Measurements from ENCODE around the gene SMAGP. TPM values are rescaled to one million over a fixed set of nuclear protein-coding genes. Genes with fewer than 3 reads are reported as not detected.
"Not testable (repeated sequence)": the region's sequence is repeated elsewhere in the genome, so short reads cannot be mapped to it uniquely, and the experiment has no call there.

SMAGP gene
- total RNA-seq, 1 experiment from 2014 or later, result 11.6 TPM

DNA sequence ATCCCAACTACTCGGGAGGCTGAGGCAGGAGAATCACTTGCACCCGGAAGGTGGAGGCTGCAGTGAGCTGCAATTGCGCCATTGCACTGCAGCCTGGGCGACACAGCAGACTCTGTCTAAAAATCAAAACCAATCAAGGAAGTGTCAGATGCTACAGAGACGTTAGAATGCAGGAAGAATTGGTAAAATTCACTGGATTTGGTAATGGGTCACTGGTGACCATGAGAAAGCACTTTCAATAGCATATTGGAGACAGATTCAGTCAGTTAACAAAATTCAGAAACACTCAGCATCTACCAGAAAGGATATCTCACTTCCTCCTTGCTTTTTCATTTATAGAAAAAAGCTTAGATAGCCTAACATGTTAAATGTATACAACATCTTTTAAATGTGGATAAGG, 36.3 kb upstream of the SMAGP start:
- Mint-ChIP-seq H3K9me3 (no peaks in the 10 kb centered on the region), H3K4me3 (no peak overlapping the region), H3K36me3 (no peaks in the 10 kb centered on the region), H3K4me1 (peaks cover 3% of the 10 kb centered on the region; the same call in 1 of the 2 replicates), H3K27me3 (ENCODE audit: low read depth) (no peaks in the 10 kb centered on the region), H3K27ac (no peak overlapping the region)
- CTCF ChIA-PET, result no interaction called here
- POLR2A ChIA-PET, result no interaction called here
- TF ChIP-seq ESRRA (CRISPR knock-in tag; IDR thresholded peaks at IDR 0.05; ENCODE audit: borderline replicate concordance), result no peak
- no peak for TF ChIP-seq CREM (CRISPR knock-in tag; IDR thresholded peaks at IDR 0.05)
- TF ChIP-seq ZNF423 (CRISPR knock-in tag; IDR thresholded peaks at IDR 0.05), result no peak
- TF ChIP-seq RELA (CRISPR knock-in tag; IDR thresholded peaks at IDR 0.05; ENCODE audit: borderline replicate concordance), result no peak
- TF ChIP-seq, protein P1, sequence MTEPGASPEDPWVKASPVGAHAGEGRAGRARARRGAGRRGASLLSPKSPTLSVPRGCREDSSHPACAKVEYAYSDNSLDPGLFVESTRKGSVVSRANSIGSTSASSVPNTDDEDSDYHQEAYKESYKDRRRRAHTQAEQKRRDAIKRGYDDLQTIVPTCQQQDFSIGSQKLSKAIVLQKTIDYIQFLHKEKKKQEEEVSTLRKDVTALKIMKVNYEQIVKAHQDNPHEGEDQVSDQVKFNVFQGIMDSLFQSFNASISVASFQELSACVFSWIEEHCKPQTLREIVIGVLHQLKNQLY (CRISPR knock-in tag; IDR thresholded peaks at IDR 0.05), result no peak
- TF ChIP-seq TCF7 (CRISPR knock-in tag; IDR thresholded peaks at IDR 0.05; ENCODE audit: low read depth), result no peak
- no peak for TF ChIP-seq NFE2L1 (CRISPR knock-in tag; IDR thresholded peaks at IDR 0.05)
- TF ChIP-seq, protein P2, sequence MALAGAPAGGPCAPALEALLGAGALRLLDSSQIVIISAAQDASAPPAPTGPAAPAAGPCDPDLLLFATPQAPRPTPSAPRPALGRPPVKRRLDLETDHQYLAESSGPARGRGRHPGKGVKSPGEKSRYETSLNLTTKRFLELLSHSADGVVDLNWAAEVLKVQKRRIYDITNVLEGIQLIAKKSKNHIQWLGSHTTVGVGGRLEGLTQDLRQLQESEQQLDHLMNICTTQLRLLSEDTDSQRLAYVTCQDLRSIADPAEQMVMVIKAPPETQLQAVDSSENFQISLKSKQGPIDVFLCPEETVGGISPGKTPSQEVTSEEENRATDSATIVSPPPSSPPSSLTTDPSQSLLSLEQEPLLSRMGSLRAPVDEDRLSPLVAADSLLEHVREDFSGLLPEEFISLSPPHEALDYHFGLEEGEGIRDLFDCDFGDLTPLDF (CRISPR knock-in tag; IDR thresholded peaks at IDR 0.05), result no peak
- TF ChIP-seq, protein P3, sequence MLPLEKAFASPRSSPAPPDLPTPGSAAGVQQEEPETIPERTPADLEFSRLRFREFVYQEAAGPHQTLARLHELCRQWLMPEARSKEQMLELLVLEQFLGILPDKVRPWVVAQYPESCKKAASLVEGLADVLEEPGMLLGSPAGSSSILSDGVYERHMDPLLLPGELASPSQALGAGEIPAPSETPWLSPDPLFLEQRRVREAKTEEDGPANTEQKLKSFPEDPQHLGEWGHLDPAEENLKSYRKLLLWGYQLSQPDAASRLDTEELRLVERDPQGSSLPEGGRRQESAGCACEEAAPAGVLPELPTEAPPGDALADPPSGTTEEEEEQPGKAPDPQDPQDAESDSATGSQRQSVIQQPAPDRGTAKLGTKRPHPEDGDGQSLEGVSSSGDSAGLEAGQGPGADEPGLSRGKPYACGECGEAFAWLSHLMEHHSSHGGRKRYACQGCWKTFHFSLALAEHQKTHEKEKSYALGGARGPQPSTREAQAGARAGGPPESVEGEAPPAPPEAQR (CRISPR knock-in tag; IDR thresholded peaks at IDR 0.05), result no peak
- TF ChIP-seq GTF2I (CRISPR knock-in tag; conservative IDR thresholded peaks at IDR 0.05), result no peak
- TF ChIP-seq MXD4 (CRISPR knock-in tag; IDR thresholded peaks at IDR 0.05; ENCODE audit: borderline replicate concordance), result no peak
- TF ChIP-seq CREB1 (CRISPR knock-in tag; IDR thresholded peaks at IDR 0.05), result no peak
- no peak for TF ChIP-seq NFYB (CRISPR knock-in tag; conservative IDR thresholded peaks at IDR 0.05; ENCODE audit: low read depth)
- ATAC-seq (no peak), DNase-seq (ENCODE audit: low spot score) (no peak)

DNA sequence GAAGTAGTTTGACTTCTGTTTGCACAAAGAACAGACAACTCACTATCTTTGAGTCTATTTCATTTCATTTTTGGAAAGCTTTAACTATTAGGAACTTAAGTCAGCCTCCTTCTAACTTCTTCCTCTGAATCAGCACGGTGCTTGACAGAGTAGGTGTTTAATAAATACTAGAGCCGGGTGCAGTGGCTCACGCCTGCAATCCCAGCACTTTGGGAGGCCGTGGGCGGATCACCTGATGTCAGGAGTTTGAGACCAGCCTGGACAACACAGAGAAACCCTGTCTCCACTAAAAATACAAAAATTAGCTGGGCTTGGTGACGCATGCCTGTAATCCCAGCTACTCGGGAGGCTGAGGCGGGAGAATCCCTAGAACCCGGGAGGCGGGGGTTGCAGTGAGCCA, 30.6 kb upstream of the SMAGP start:
- ATAC-seq; H3K27ac Mint-ChIP-seq; POLR2A ChIA-PET; DNase-seq (ENCODE audit: low spot score); H3K4me3 Mint-ChIP-seq; H3K27me3 Mint-ChIP-seq (ENCODE audit: low read depth); H3K9me3 Mint-ChIP-seq; H3K4me1 Mint-ChIP-seq; H3K36me3 Mint-ChIP-seq: not testable (repeated sequence)
- CTCF ChIA-PET, result interaction anchor here (1.3 kb wide), 1 partner anchor 48 kb away, joined by 3 read pairs; no protein-coding TSS in a partner anchor

DNA sequence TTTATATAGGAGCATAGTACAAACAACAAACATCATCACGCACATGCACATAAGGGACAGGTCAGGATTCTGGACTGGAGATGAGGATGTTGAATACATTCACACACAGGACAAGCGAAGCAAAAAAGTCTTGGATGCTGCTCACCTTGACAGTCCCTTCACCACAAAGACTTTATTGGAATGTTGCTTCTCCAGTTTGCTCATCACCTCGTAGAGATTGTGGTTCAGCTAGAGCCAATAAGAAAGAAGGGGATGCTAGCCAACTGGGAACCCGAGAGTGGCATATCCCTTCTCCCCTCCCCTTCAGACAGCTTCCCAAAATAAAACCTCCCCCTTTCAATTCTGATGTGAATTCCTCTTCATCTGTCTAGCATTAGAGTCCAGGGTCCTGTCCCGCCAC, 25.4 kb upstream of the SMAGP start:
- POLR2A ChIA-PET, result no interaction called here
- Mint-ChIP-seq H3K27me3 (ENCODE audit: low read depth) (no peaks in the 10 kb centered on the region), H3K36me3 (no peaks in the 10 kb centered on the region), H3K4me1 (no peaks in the 10 kb centered on the region), H3K27ac (no peak overlapping the region), H3K9me3 (no peaks in the 10 kb centered on the region), H3K4me3 (no peak overlapping the region)
- ATAC-seq (no peak), DNase-seq (ENCODE audit: low spot score) (no peak)
- CTCF ChIA-PET, result interaction anchor here (1.0 to 2.0 kb wide), 3 partner anchors 25 to 125 kb away, joined by 3 to 8 read pairs (median 5); partner anchors contain the start of gene SMAGP
- TF ChIP-seq ZNF138 (CRISPR knock-in tag; conservative IDR thresholded peaks at IDR 0.05) (no peak), CREM (CRISPR knock-in tag; IDR thresholded peaks at IDR 0.05) (no peak), ZNF219 (CRISPR knock-in tag; IDR thresholded peaks at IDR 0.05; ENCODE audit: borderline replicate concordance) (no peak), ZNF396 (CRISPR knock-in tag; IDR thresholded peaks at IDR 0.05; ENCODE audit: borderline replicate concordance) (no peak), GABPB1 (CRISPR knock-in tag; IDR thresholded peaks at IDR 0.05) (no peak), MXD4 (CRISPR knock-in tag; IDR thresholded peaks at IDR 0.05; ENCODE audit: borderline replicate concordance) (no peak), KAT7 (CRISPR knock-in tag; IDR thresholded peaks at IDR 0.05; ENCODE audit: borderline replicate concordance) (no peak)
- TF ChIP-seq, protein P4, sequence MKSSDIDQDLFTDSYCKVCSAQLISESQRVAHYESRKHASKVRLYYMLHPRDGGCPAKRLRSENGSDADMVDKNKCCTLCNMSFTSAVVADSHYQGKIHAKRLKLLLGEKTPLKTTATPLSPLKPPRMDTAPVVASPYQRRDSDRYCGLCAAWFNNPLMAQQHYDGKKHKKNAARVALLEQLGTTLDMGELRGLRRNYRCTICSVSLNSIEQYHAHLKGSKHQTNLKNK (CRISPR knock-in tag; IDR thresholded peaks at IDR 0.05), result no peak
- TF ChIP-seq, protein P5, sequence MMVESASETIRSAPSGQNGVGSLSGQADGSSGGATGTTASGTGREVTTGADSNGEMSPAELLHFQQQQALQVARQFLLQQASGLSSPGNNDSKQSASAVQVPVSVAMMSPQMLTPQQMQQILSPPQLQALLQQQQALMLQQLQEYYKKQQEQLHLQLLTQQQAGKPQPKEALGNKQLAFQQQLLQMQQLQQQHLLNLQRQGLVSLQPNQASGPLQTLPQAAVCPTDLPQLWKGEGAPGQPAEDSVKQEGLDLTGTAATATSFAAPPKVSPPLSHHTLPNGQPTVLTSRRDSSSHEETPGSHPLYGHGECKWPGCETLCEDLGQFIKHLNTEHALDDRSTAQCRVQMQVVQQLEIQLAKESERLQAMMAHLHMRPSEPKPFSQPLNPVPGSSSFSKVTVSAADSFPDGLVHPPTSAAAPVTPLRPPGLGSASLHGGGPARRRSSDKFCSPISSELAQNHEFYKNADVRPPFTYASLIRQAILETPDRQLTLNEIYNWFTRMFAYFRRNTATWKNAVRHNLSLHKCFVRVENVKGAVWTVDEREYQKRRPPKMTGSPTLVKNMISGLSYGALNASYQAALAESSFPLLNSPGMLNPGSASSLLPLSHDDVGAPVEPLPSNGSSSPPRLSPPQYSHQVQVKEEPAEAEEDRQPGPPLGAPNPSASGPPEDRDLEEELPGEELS (CRISPR knock-in tag; IDR thresholded peaks at IDR 0.05), result no peak
- TF ChIP-seq, protein P6, sequence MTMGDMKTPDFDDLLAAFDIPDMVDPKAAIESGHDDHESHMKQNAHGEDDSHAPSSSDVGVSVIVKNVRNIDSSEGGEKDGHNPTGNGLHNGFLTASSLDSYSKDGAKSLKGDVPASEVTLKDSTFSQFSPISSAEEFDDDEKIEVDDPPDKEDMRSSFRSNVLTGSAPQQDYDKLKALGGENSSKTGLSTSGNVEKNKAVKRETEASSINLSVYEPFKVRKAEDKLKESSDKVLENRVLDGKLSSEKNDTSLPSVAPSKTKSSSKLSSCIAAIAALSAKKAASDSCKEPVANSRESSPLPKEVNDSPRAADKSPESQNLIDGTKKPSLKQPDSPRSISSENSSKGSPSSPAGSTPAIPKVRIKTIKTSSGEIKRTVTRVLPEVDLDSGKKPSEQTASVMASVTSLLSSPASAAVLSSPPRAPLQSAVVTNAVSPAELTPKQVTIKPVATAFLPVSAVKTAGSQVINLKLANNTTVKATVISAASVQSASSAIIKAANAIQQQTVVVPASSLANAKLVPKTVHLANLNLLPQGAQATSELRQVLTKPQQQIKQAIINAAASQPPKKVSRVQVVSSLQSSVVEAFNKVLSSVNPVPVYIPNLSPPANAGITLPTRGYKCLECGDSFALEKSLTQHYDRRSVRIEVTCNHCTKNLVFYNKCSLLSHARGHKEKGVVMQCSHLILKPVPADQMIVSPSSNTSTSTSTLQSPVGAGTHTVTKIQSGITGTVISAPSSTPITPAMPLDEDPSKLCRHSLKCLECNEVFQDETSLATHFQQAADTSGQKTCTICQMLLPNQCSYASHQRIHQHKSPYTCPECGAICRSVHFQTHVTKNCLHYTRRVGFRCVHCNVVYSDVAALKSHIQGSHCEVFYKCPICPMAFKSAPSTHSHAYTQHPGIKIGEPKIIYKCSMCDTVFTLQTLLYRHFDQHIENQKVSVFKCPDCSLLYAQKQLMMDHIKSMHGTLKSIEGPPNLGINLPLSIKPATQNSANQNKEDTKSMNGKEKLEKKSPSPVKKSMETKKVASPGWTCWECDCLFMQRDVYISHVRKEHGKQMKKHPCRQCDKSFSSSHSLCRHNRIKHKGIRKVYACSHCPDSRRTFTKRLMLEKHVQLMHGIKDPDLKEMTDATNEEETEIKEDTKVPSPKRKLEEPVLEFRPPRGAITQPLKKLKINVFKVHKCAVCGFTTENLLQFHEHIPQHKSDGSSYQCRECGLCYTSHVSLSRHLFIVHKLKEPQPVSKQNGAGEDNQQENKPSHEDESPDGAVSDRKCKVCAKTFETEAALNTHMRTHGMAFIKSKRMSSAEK (CRISPR knock-in tag; IDR thresholded peaks at IDR 0.05; ENCODE audit: borderline replicate concordance), result no peak
- TF ChIP-seq, protein P7, sequence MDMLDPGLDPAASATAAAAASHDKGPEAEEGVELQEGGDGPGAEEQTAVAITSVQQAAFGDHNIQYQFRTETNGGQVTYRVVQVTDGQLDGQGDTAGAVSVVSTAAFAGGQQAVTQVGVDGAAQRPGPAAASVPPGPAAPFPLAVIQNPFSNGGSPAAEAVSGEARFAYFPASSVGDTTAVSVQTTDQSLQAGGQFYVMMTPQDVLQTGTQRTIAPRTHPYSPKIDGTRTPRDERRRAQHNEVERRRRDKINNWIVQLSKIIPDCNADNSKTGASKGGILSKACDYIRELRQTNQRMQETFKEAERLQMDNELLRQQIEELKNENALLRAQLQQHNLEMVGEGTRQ (CRISPR knock-in tag; IDR thresholded peaks at IDR 0.05), result no peak
